H9 (cell line): ENCODE data around the gene PNPO. TPM values are rescaled to one million over a fixed set of nuclear protein-coding genes. Genes with fewer than 3 reads are reported as not detected.
"Not testable (repeated sequence)": the region's sequence is repeated elsewhere in the genome, so short reads cannot be mapped to it uniquely, and the experiment has no call there.

Experiments
- DNase-seq: peaks from one replicate; pipeline ENCODE4 v3.0.0-alpha.2; 2017
- H2AFZ ChIP-seq: one replicate; pipeline ENCODE4 v1.6.1; 2013; ENCODE audit warnings: mild to moderate bottlenecking, low read length, control low read depth, moderate library complexity
- H2AK5ac ChIP-seq: 2 replicates; pipeline ENCODE4 v1.6.1; 2013; ENCODE audit warnings: low read length, control low read depth, mixed read lengths; ENCODE audit not compliant: insufficient read length
- H2BK120ac ChIP-seq: one replicate; pipeline ENCODE4 v1.6.1; 2013; ENCODE audit warnings: low read depth, mild to moderate bottlenecking, low read length, control low read depth, inconsistent platforms; ENCODE audit not compliant: poor library complexity, severe bottlenecking
- H2BK12ac ChIP-seq: 2 replicates; pipeline ENCODE4 v1.6.1; 2013; ENCODE audit warnings: low read length, control low read depth, mixed read lengths, low read depth; ENCODE audit not compliant: insufficient read length
- H2BK15ac ChIP-seq: 2 replicates; pipeline ENCODE4 v1.6.1; 2013; ENCODE audit warnings: low read depth, low read length, control low read depth
- H2BK20ac ChIP-seq: one replicate; pipeline ENCODE4 v1.6.1; 2013; ENCODE audit warnings: low read depth, mild to moderate bottlenecking, low read length, control low read depth, inconsistent platforms; ENCODE audit not compliant: poor library complexity, severe bottlenecking
- H2BK5ac ChIP-seq: 2 replicates; pipeline ENCODE4 v1.6.1; 2013; ENCODE audit warnings: low read length, control low read depth, mixed read lengths; ENCODE audit not compliant: insufficient read length
- H3K14ac ChIP-seq: 2 replicates; pipeline ENCODE4 v1.6.1; 2013; ENCODE audit warnings: low read length, control low read depth; ENCODE audit not compliant: insufficient read depth
- H3K18ac ChIP-seq: 2 replicates; pipeline ENCODE4 v1.6.1; 2013; ENCODE audit warnings: low read depth, mild to moderate bottlenecking, mixed read lengths, low read length, control low read depth; ENCODE audit not compliant: insufficient read length
- H3K23ac ChIP-seq: 2 replicates; pipeline ENCODE4 v1.6.1; 2013; ENCODE audit warnings: low read length, control low read depth, mixed read lengths, low read depth; ENCODE audit not compliant: insufficient read length
- H3K23me2 ChIP-seq: 2 replicates; pipeline ENCODE4 v1.6.1; 2013; ENCODE audit warnings: low read depth, mild to moderate bottlenecking, mixed read lengths, low read length, control low read depth; ENCODE audit not compliant: insufficient read length, poor library complexity, severe bottlenecking
- H3K27ac ChIP-seq: 2 replicates; pipeline ENCODE4 v1.5.1; 2013; ENCODE audit warnings: low read length, control low read depth, mixed read lengths, low read depth; ENCODE audit not compliant: insufficient read length
- H3K27me3 ChIP-seq: 2 replicates; pipeline ENCODE4 v1.6.1; 2013; ENCODE audit warnings: low read length, control low read depth, inconsistent platforms; ENCODE audit not compliant: insufficient read depth
- H3K4ac ChIP-seq: 2 replicates; pipeline ENCODE4 v1.6.1; 2013; ENCODE audit warnings: low read depth, mild to moderate bottlenecking, control low read depth, inconsistent platforms, low read length, moderate library complexity
- H3K4me1 ChIP-seq: 2 replicates; pipeline ENCODE4 v1.6.1; 2013; ENCODE audit warnings: low read length, control low read depth, inconsistent platforms; ENCODE audit not compliant: insufficient read depth
- H3K4me2 ChIP-seq: 2 replicates; pipeline ENCODE4 v1.6.1; 2013; ENCODE audit warnings: low read length, control low read depth, mixed read lengths; ENCODE audit not compliant: insufficient read length, insufficient read depth
- H3K56ac ChIP-seq: 2 replicates; pipeline ENCODE4 v1.6.1; 2013; ENCODE audit warnings: low read depth, mild to moderate bottlenecking, mixed read lengths, low read length, control low read depth; ENCODE audit not compliant: insufficient read length
- H3K79me1 ChIP-seq: 2 replicates; pipeline ENCODE4 v1.6.1; 2013; ENCODE audit warnings: low read depth, mild to moderate bottlenecking, moderate library complexity, low read length, control low read depth, inconsistent platforms; ENCODE audit not compliant: insufficient read depth, poor library complexity, severe bottlenecking
- H3K79me2 ChIP-seq: 2 replicates; pipeline ENCODE4 v1.6.1; 2013; ENCODE audit warnings: low read length, control low read depth, inconsistent platforms; ENCODE audit not compliant: insufficient read depth
- H3K9ac ChIP-seq: 2 replicates; pipeline ENCODE4 v1.6.1; 2013; ENCODE audit warnings: low read length, control low read depth, mixed read lengths; ENCODE audit not compliant: insufficient read length; ENCODE audit errors: extremely low read depth
- H3K9me3 ChIP-seq: one replicate; pipeline ENCODE4 v1.6.1; 2013; ENCODE audit warnings: low read depth, low read length, inconsistent platforms; ENCODE audit not compliant: control insufficient read depth
- H3T11ph ChIP-seq: one replicate; pipeline ENCODE4 v1.6.1; 2013; ENCODE audit warnings: mild to moderate bottlenecking, low read length, control low read depth, inconsistent platforms
- H4K20me1 ChIP-seq: one replicate; pipeline ENCODE4 v1.6.1; 2013; ENCODE audit not compliant: control insufficient read depth, insufficient read length, insufficient read depth
- H4K5ac ChIP-seq: 2 replicates; pipeline ENCODE4 v1.6.1; 2013; ENCODE audit warnings: low read depth, mild to moderate bottlenecking, mixed read lengths, low read length, control low read depth; ENCODE audit not compliant: insufficient read length
- H4K8ac ChIP-seq: replicated peaks from 2 replicates; pipeline ENCODE4 v1.6.1; 2013; ENCODE audit warnings: low read length, control low read depth, mixed read lengths, low read depth; ENCODE audit not compliant: insufficient read length
- H4K91ac ChIP-seq: 2 replicates; pipeline ENCODE4 v1.6.1; 2013; ENCODE audit warnings: low read depth, mild to moderate bottlenecking, moderate library complexity, mixed read lengths, low read length, control low read depth; ENCODE audit not compliant: insufficient read length
- H3K27ac Mint-ChIP-seq, 3 experiments: 2 replicates in 2 of 3; 3 replicates in 1 of 3; pipeline ENCODE4 v1.8.0; 2020 to 2021; ENCODE audit warnings: mixed read lengths in 3 of 3, mild to moderate bottlenecking in 1 of 3, moderate library complexity in 1 of 3
- H3K27me3 Mint-ChIP-seq: 2 replicates; pipeline ENCODE4 v1.8.0; 2021; ENCODE audit warnings: low read depth, mild to moderate bottlenecking, moderate library complexity, mixed read lengths
- H3K36me3 Mint-ChIP-seq, 3 experiments: 2 replicates in 2 of 3; 3 replicates in 1 of 3; pipeline ENCODE4 v1.8.0; 2020 to 2021; ENCODE audit warnings: low read depth in 3 of 3, mixed read lengths in 3 of 3; ENCODE audit not compliant: insufficient read depth in 1 of 3
- H3K4me1 Mint-ChIP-seq, 2 experiments: 2 replicates each; pipeline ENCODE4 v1.8.0; 2020; ENCODE audit warnings: mixed read lengths in 2 of 2
- H3K4me3 Mint-ChIP-seq, 2 experiments: 2 replicates in 1 of 2; 3 replicates in 1 of 2; pipeline ENCODE4 v1.8.0; 2020 to 2021; ENCODE audit warnings: mild to moderate bottlenecking in 2 of 2, mixed read lengths in 2 of 2, moderate library complexity in 1 of 2
- H3K9me3 Mint-ChIP-seq, 2 experiments: 2 replicates in 1 of 2; 3 replicates in 1 of 2; pipeline ENCODE4 v1.8.0; 2020; ENCODE audit warnings: mild to moderate bottlenecking in 2 of 2, mixed read lengths in 2 of 2, moderate library complexity in 1 of 2
- CTCF ChIP-seq: fragments of 200-600 bp; sonication (generic); conservative IDR thresholded peaks from 3 replicates; pipeline ENCODE4 v1.8.0; 2021; ENCODE audit warnings: antibody characterized with exemption, mild to moderate bottlenecking
- WGBS: extraction: QIAGEN DNeasy Blood & Tissue Kit; methylation state at CpG from one replicate; pipeline ENCODE4 v1.1.7; 2013; ENCODE audit warnings: missing lambda C conversion rate, low lambda C conversion rate, mixed read lengths; ENCODE audit not compliant: insufficient read length; ENCODE audit errors: extremely low coverage; 5-methylcytosine and 5-hydroxymethylcytosine counted together
- total RNA-seq: library from RNA; stranded (reverse); gene quantifications from 2 replicates; pipeline ENCODE4 v1.2.1, GENCODE V29; 2021

The PNPO gene
- total RNA-seq, 1 experiment from 2014 or later: 6.7 TPM

- no peak overlapping the region for H3K27ac ChIP-seq
- no peak overlapping the region for H3K14ac ChIP-seq
- H4K8ac ChIP-seq: no peak overlapping the region
- no peak overlapping the region for H3K18ac ChIP-seq
- no peaks in the 10 kb centered on the region for H4K20me1 ChIP-seq
- no peaks in the 10 kb centered on the region for H3K27me3 ChIP-seq
- no peak overlapping the region for H4K5ac ChIP-seq
- no peak overlapping the region for H2AK5ac ChIP-seq
- no peak overlapping the region for H3K9ac ChIP-seq
- H3K4ac ChIP-seq: no peak overlapping the region
- no peak overlapping the region for H2BK20ac ChIP-seq
- Mint-ChIP-seq H3K4me3 (no peak overlapping the region), H3K9me3 (no peaks in the 10 kb centered on the region; a peak in 1 of 5 replicates), H3K4me1 (no peaks in the 10 kb centered on the region), H3K36me3 (peaks cover 0 to 6% (median 0%) of the 10 kb centered on the region in 3 experiments; a peak in 1 of 7 replicates), H3K27me3 (peaks cover 18% of the 10 kb centered on the region), H3K27ac (no peak overlapping the region)
- H3K4me2 ChIP-seq: no peak overlapping the region
- no peak overlapping the region for H3K56ac ChIP-seq
- no peak overlapping the region for H2AFZ ChIP-seq
- no peak overlapping the region for H2BK120ac ChIP-seq
- no peaks in the 10 kb centered on the region for H3K79me2 ChIP-seq
- WGBS: no CpG with 5 or more reads among the region's 1 CpG
- no peak overlapping the region for H4K91ac ChIP-seq
- H3T11ph ChIP-seq: no peak overlapping the region
- no peaks in the 10 kb centered on the region for H3K79me1 ChIP-seq
- no peak for TF ChIP-seq CTCF
- no peaks in the 10 kb centered on the region for H3K4me1 ChIP-seq
- H3K23me2 ChIP-seq: no peaks in the 10 kb centered on the region
- H2BK12ac ChIP-seq: no peak overlapping the region
- DNase-seq: no peak
- H2BK15ac ChIP-seq: no peak overlapping the region
- H2BK5ac ChIP-seq: no peak overlapping the region
- no peaks in the 10 kb centered on the region for H3K9me3 ChIP-seq
- no peak overlapping the region for H3K23ac ChIP-seq
Observed at GRCh38 chr17:47934856-47935255, 6.5 kb upstream of the PNPO start.

- not testable (repeated sequence) for H3K18ac ChIP-seq, H2AFZ ChIP-seq, H3K4ac ChIP-seq, H3K9me3 Mint-ChIP-seq, H3K9ac ChIP-seq, H3K4me2 ChIP-seq, H3K23me2 ChIP-seq, H4K20me1 ChIP-seq, DNase-seq, H4K5ac ChIP-seq, H2BK15ac ChIP-seq, H2AK5ac ChIP-seq, H3K27me3 ChIP-seq, H2BK12ac ChIP-seq, H3K56ac ChIP-seq, H3T11ph ChIP-seq, H3K27ac ChIP-seq, H3K79me2 ChIP-seq, H2BK5ac ChIP-seq, H2BK120ac ChIP-seq, H4K91ac ChIP-seq, H3K79me1 ChIP-seq, H3K4me1 Mint-ChIP-seq, H3K36me3 Mint-ChIP-seq, H3K4me3 Mint-ChIP-seq, H2BK20ac ChIP-seq, H3K14ac ChIP-seq, H3K27ac Mint-ChIP-seq, H3K4me1 ChIP-seq, H3K9me3 ChIP-seq, H3K23ac ChIP-seq, H4K8ac ChIP-seq
- no CpG with 5 or more reads among the region's 3 CpGs for WGBS
- H3K27me3 Mint-ChIP-seq: peaks cover 24% of the 10 kb centered on the region
Observed at GRCh38 chr17:47935468-47935867, 5.9 kb upstream of the PNPO start.
